NCI-H82 treated with DMSO at 0.1 percent for 48 hours (cell line): Measurements from ENCODE around the gene RAP1GAP.

Source experiments
- DNase-seq: peaks from one replicate; lab custom pipeline; 2025; ENCODE audit not compliant: unreplicated experiment; lab: John Stamatoyannopoulos, UW

Gene RAP1GAP

GRCh38 chr1:21669258-21670058 lies at the start of gene RAP1GAP:
Gene RAP1GAP (minus strand): TSS chr1:21669357. CDS start chr1:21620032, 49,325 bp downstream.
- peak; percentile 18 for DNase-seq

DNA sequence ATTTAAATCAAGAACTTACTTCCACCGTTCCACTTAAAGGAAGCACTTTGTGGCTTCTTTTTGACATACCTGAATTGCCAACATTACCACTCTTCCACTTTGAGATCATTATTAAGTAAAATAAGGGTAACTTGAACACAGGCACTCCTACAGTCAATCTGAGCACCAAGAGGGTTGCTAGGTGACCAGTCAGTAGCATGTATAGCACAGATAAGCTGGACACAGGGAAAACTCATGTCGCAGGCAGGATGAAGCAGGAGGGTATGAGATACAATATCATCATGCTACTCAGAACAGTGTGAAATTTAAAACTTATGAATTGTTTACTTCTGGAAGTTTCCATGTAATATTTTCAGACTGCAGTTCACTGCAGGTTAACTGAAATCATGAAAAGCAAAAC lies 47.0 kb upstream of the RAP1GAP start:
- DNase-seq = no peak

DNA sequence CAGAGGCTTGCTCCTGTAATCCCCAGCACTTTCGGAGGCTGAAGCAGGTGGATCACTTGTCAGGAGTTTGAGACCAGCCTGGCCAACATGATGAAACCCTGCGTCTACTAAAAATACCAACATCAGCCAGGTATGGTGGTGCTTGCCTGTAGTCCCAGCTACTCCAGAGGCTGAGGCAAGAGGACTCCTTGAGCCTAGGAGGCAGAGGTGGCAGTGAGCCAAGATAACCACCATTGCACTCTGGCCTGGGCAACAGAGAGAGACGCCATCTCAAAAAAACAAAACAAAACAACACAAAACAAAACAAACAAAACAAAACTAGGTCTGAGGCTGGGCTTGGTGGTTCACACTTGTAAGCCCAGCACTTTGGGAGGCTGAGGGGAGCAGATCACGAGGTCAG lies 38.7 kb upstream of the RAP1GAP start:
- no peak for DNase-seq

GRCh38 chr1:21707086-21707840 lies 38.1 kb upstream of the RAP1GAP start:
- DNase-seq = no peak

- DNase-seq = no peak
These were observed 37.1 kb upstream of the RAP1GAP start for GRCh38 chr1:21706151-21706835.

- DNase-seq = no peak
These were observed 36.3 kb upstream of the RAP1GAP start for GRCh38 chr1:21705303-21705980.

DNA sequence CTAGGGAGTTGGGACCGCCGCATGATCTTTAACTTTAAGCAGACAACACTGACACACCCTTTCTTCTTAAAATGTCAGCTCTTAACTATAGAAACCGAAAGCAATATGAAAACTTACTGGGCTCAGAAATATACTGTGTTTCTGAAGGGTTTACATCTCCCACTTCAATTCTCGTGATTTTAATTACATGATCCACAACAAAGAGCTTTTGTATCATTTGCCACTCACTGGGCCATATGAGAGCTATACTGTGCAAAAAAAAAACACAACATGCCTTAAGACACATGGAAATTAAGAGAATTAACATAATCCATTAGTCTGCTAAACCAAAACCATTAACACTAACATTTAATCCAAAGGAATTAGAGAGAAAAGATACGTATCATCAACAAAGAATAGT lies 35.0 kb upstream of the RAP1GAP start:
- no peak for DNase-seq

- peak; percentile 12 for DNase-seq
These were observed 34.3 kb upstream of the RAP1GAP start for GRCh38 chr1:21703318-21703963.

- no peak for DNase-seq
These were observed 33.6 kb upstream of the RAP1GAP start for GRCh38 chr1:21702780-21703179.

DNA sequence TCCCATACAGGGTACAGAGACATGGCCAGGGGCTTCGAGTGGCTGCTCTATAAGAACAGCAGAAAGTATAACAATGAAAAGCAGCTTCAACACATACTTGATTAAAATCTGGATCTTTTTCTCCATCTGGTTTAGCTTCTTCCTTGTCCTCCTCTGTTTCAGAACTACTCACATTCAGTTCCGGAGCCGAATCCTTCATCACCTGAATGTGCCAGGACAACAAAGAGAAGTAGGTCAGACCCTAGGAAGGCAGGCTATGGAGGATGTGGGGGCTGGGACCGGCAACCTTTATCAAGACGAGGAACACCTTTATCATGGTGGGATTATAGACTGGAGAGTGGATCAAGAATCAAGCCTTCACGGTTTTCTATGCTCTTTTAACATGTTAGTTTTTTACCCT lies 32.2 kb upstream of the RAP1GAP start:
- no peak for DNase-seq

DNA sequence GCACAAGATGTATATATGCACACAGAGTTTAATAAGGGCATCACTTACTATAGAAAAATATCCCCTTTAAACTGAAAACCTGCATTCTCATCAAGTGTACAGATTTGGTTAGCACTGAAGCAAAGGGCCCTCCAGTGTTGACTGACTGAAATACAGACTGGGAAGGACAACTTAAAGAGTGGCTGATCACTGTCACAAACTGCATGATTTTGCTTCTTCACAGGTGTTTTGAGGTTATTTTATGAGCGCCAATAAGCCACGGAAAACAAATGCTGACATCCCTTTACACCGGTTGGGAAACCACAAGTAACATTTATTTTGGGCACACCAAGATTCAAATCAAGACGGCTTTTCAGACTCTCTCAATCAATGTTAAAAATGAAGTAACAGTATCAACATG lies 30.9 kb upstream of the RAP1GAP start:
- DNase-seq = no peak

GRCh38 chr1:21696931-21697330 lies 27.8 kb upstream of the RAP1GAP start:
- no peak for DNase-seq

- DNase-seq = no peak
These were observed 24.6 kb upstream of the RAP1GAP start for GRCh38 chr1:21693732-21694131.

- no peak for DNase-seq
These were observed 22.6 kb upstream of the RAP1GAP start for GRCh38 chr1:21691739-21692138.

GRCh38 chr1:21689661-21690372 lies 20.7 kb upstream of the RAP1GAP start:
- no peak for DNase-seq

DNA sequence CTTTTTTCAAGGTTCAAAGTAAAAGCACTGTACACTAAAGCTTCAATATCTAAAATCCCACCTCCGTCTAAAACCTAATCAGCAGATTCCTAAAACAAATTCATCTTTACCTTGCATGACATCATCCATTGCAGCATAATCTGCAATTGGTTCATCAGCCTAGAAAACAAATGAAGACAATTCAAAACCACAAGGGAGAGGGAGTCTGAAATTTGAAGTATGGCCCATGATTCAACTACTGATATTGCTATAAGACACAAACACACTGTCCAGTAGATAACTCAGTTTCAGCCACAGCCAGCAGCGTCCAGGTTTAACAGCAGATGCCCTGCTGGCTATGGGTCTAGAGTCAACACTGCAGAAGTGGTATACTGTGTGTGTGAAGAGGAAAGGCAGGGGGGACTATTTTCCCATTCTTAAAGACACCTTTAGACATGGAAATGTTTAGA lies 17.9 kb upstream of the RAP1GAP start:
- no peak for DNase-seq

GRCh38 chr1:21685946-21686678 lies 17.0 kb upstream of the RAP1GAP start:
- DNase-seq = no peak

DNA sequence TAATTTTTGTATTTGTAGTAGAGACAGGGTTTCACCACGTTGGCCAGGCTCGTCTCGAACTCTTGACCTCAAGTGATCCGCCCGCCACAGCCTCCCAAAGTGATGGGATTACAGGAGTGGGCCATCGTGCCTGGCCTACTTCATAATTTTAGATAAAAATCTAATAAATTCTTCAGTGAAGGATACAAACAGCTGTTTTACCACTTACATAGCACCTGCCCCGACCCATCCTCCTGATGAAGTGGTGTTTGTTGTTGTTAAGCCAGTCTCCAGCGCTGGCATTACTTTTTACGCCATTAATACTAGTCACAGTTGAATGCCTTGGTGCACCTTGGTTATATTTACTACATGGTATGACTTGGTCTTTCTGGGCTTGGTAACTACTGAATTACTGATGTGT lies 12.3 kb upstream of the RAP1GAP start:
- no peak for DNase-seq

DNA sequence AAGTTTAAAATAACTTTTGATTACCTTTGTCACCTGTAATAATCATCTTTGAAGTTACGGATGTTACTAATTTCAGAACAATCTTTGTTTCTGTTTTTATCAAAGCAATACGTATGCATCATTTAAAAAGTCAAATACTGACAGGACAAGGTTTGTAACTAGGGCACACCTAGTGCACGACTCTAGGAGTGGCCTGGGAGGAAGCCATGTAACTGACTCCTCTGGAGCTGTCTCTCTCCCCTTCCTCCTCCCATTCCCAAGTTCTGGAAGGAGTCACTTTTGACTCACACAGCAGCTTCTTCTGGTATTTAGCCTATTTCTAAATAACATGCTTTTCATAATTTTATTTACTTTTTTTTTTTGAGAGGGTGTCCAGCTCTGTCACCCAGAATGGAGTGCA lies 11.8 kb upstream of the RAP1GAP start:
- no peak for DNase-seq
